Keratinocyte (primary cell): Measurements from ENCODE around the gene PTDSS2. TPM values are rescaled to one million over a fixed set of nuclear protein-coding genes. Genes with fewer than 3 reads are reported as not detected.

Experiments used
- DNase-seq: peaks from one replicate; pipeline ENCODE4 v3.0.0-alpha.2; 2011; ENCODE audit warnings: low read depth, missing footprints, low spot score
- FAIRE-seq: peaks from 2 replicates; lab custom pipeline; 2011; peaks lifted over from hg19 to GRCh38; lab: Jason Lieb, UNC
- H2AFZ ChIP-seq: 2 replicates; pipeline ENCODE4 v1.6.0; 2012; ENCODE audit warnings: low read length, control low read depth, inconsistent platforms; ENCODE audit not compliant: control insufficient read depth
- H3K27ac ChIP-seq: 2 replicates; pipeline ENCODE4 v1.5.1; 2011; ENCODE audit warnings: low read length; ENCODE audit not compliant: control insufficient read depth, insufficient read depth
- H3K27me3 ChIP-seq: 3 replicates; pipeline ENCODE4 v1.6.0; 2011; ENCODE audit warnings: low read length; ENCODE audit not compliant: control insufficient read depth, insufficient read depth; ENCODE audit errors: extremely low read depth
- H3K36me3 ChIP-seq, 2 experiments: 2 replicates in 1 of 2; 3 replicates in 1 of 2; pipeline ENCODE4 v1.5.1; 2011; ENCODE audit warnings: low read length in 2 of 2, mild to moderate bottlenecking in 1 of 2; ENCODE audit not compliant: control insufficient read depth in 2 of 2, insufficient read depth in 2 of 2; ENCODE audit errors: extremely low read depth in 1 of 2
- H3K4me1 ChIP-seq: 3 replicates; pipeline ENCODE4 v1.5.1; 2011; ENCODE audit warnings: low read length; ENCODE audit not compliant: control insufficient read depth, insufficient read depth; ENCODE audit errors: extremely low read depth
- H3K4me2 ChIP-seq: 3 replicates; pipeline ENCODE4 v1.6.0; 2011; ENCODE audit warnings: low read depth, low read length; ENCODE audit not compliant: control insufficient read depth, insufficient read depth; ENCODE audit errors: extremely low read depth
- H3K4me3 ChIP-seq, 3 experiments: fragments of 200-600 bp in 1 of 3; sonication (generic) in 1 of 3; 2 replicates in 2 of 3; 3 replicates in 1 of 3; pipeline ENCODE4 v1.5.1; 2011 to 2016; ENCODE audit warnings: low read length in 3 of 3, mild to moderate bottlenecking in 3 of 3, control low read depth in 2 of 3, inconsistent platforms in 1 of 3, low read depth in 1 of 3, mixed read lengths in 1 of 3, mixed run types in 1 of 3, moderate library complexity in 1 of 3; ENCODE audit not compliant: control insufficient read depth in 2 of 3, insufficient read depth in 2 of 3; ENCODE audit errors: extremely low read depth in 1 of 3
- H3K79me2 ChIP-seq: 2 replicates; pipeline ENCODE4 v1.6.0; 2012; ENCODE audit warnings: low read length; ENCODE audit not compliant: control insufficient read depth, insufficient read depth
- H3K9ac ChIP-seq: 3 replicates; pipeline ENCODE4 v1.6.0; 2011; ENCODE audit warnings: low read length; ENCODE audit not compliant: control insufficient read depth, insufficient read depth; ENCODE audit errors: extremely low read depth
- H3K9me1 ChIP-seq: 3 replicates; pipeline ENCODE4 v1.6.0; 2011; ENCODE audit warnings: low read length; ENCODE audit not compliant: control insufficient read depth, insufficient read depth; ENCODE audit errors: extremely low read depth
- H3K9me3 ChIP-seq: 2 replicates; pipeline ENCODE4 v1.5.1; 2012; ENCODE audit warnings: low read depth, low read length; ENCODE audit not compliant: control insufficient read depth
- H4K20me1 ChIP-seq: 3 replicates; pipeline ENCODE4 v1.6.0; 2011; ENCODE audit warnings: low read length; ENCODE audit not compliant: control insufficient read depth, insufficient read depth; ENCODE audit errors: extremely low read depth
- CTCF ChIP-seq, 3 experiments: IDR thresholded peaks in 1 of 3; conservative IDR thresholded peaks in 1 of 3; optimal IDR thresholded peaks in 1 of 3; 2 replicates in 2 of 3; 3 replicates in 1 of 3; pipeline versions ENCODE3 to v1.5.1; 2011; ENCODE audit warnings: low read length in 3 of 3, mild to moderate bottlenecking in 3 of 3, moderate library complexity in 2 of 3, control low read depth in 1 of 3, inconsistent platforms in 1 of 3; ENCODE audit not compliant: insufficient read depth in 2 of 3; ENCODE audit errors: extremely low read depth in 1 of 3
- EZH2 ChIP-seq: IDR thresholded peaks from one replicate; pipeline ENCODE4 v1.6.1; 2012; ENCODE audit warnings: inconsistent platforms, mild to moderate bottlenecking, low read length, moderate library complexity
- dilution Hi-C: fragments of 300-500 bp; cut with MboI; formaldehyde crosslinking; loops from one replicate; pipeline ENCODE4 v1.7.0; 2020; ENCODE audit warnings: low sequenced_read_pairs; ENCODE audit not compliant: extremely low pct_ligation_motif_present
- polyA plus RNA-seq, 5 experiments: library from polyadenylated mRNA; depleted of rRNA in 3 of 5; stranded (reverse) in 3 of 5; stranded (forward) in 1 of 5; unstranded in 1 of 5; fragments of >200 nt; gene quantifications; 1 replicate in 1 of 5; 2 replicates in 3 of 5; 3 replicates in 1 of 5; pipeline versions ENCODE4 v1.2.1 to v1.2.3, GENCODE V29; 2011 to 2012; ENCODE audit warnings: missing spikeins in 2 of 5, low read depth in 1 of 5, low replicate concordance in 1 of 5

The PTDSS2 gene
- polyA plus RNA-seq, 1 donor (not counting 4 experiments of a cell fraction or from before 2014, with no cell fraction given): 21.6 TPM

- Histone ChIP-seq H3K27ac (no peak overlapping the region), H3K36me3 (peaks cover 13 to 14% of the 10 kb centered on the region in 2 experiments), H3K9ac (no peak overlapping the region), H3K79me2 (peaks cover 3% of the 10 kb centered on the region), H3K9me3 (peaks cover 3% of the 10 kb centered on the region), H3K27me3 (no peaks in the 10 kb centered on the region), H3K4me1 (peaks cover 18% of the 10 kb centered on the region), H3K9me1 (no peaks in the 10 kb centered on the region), H4K20me1 (no peaks in the 10 kb centered on the region), H2AFZ (no peak overlapping the region), H3K4me2 (no peak overlapping the region), H3K4me3 (no peak overlapping the region)
- TF ChIP-seq EZH2 (no peak), CTCF (optimal IDR thresholded peaks at IDR 0.05 in 1 of 3, IDR thresholded peaks at IDR 0.05 in 1 of 3, conservative IDR thresholded peaks at IDR 0.05 in 1 of 3; ENCODE audit: extremely low read depth in 1 of 3, insufficient read depth in 2 of 3, low read length in 3 of 3) (no peak)
- no peak for FAIRE-seq
- no peak for DNase-seq
- dilution Hi-C loops: no loop called here
These were observed 62.9 kb downstream of the PTDSS2 start for GRCh38 chr11:512761-513595.

GRCh38 chr11:514606-515005 lies 64.5 kb downstream of the PTDSS2 start:
- DNase-seq: no peak
- Histone ChIP-seq H3K27ac (peak overlapping the region; percentile 90), H3K4me2 (peak overlapping the region; percentile 45), H2AFZ (no peak overlapping the region), H3K4me3 (no peak overlapping the region), H4K20me1 (no peaks in the 10 kb centered on the region), H3K79me2 (no peaks in the 10 kb centered on the region), H3K4me1 (peaks cover 20% of the 10 kb centered on the region), H3K27me3 (no peaks in the 10 kb centered on the region), H3K36me3 (peaks cover 6 to 9% of the 10 kb centered on the region in 2 experiments), H3K9ac (peak overlapping the region; percentile 60), H3K9me1 (no peaks in the 10 kb centered on the region), H3K9me3 (peaks cover 3% of the 10 kb centered on the region)
- dilution Hi-C loops: no loop called here
- TF ChIP-seq CTCF (optimal IDR thresholded peaks at IDR 0.05 in 1 of 3, IDR thresholded peaks at IDR 0.05 in 1 of 3, conservative IDR thresholded peaks at IDR 0.05 in 1 of 3; ENCODE audit: extremely low read depth in 1 of 3, insufficient read depth in 2 of 3, low read length in 3 of 3) (no peak), EZH2 (no peak)
- FAIRE-seq: no peak
